SK-N-MC (cell line): ENCODE results near the gene PPP1CB.

Source experiments
- DNase-seq: peaks from one replicate; pipeline ENCODE4 v3.0.0-alpha.2; 2011; ENCODE audit warnings: low read depth, low spot score
- H3K27ac ChIP-seq: fragments of 200-600 bp; sonication (generic); 2 replicates; pipeline ENCODE4 v1.5.1; 2016; ENCODE audit warnings: mixed run types
- H3K36me3 ChIP-seq: fragments of 200-600 bp; sonication (generic); 2 replicates; pipeline ENCODE4 v1.6.1; 2017; ENCODE audit warnings: antibody characterized with exemption, low read length, mixed read lengths; ENCODE audit not compliant: insufficient read depth
- H3K4me3 ChIP-seq: fragments of 200-600 bp; sonication (generic); 2 replicates; pipeline ENCODE4 v1.5.1; 2016
- H3K9ac ChIP-seq: fragments of 200-600 bp; sonication (generic); 2 replicates; pipeline ENCODE4 v1.8.0; 2017; ENCODE audit warnings: mixed run types, mixed read lengths; ENCODE audit not compliant: insufficient read length
- H3K9me3 ChIP-seq: fragments of 200-600 bp; sonication (generic); 2 replicates; pipeline ENCODE4 v1.6.1; 2017; ENCODE audit warnings: low read depth, mild to moderate bottlenecking, antibody characterized with exemption, low read length, moderate library complexity, mixed read lengths
- EZH2 ChIP-seq: fragments of 200-600 bp; sonication (generic); IDR thresholded peaks from one replicate; pipeline ENCODE4 v1.6.1; 2017; ENCODE audit warnings: antibody characterized with exemption
- FOXP2 ChIP-seq: optimal IDR thresholded peaks from 2 replicates; pipeline ENCODE3; 2011; ENCODE audit warnings: mild to moderate bottlenecking, moderate library complexity; ENCODE audit not compliant: insufficient read depth; ENCODE audit errors: extremely low read length, control extremely low read depth
- POLR2AphosphoS5 ChIP-seq: IDR thresholded peaks from 2 replicates; pipeline ENCODE4 v1.6.1; 2012; ENCODE audit warnings: mild to moderate bottlenecking, low read depth, low read length, borderline replicate concordance

The PPP1CB gene

GRCh38 chr2:28750316-28751251, 1.0 kb upstream of the PPP1CB start:
- no peaks in the 10 kb centered on the region for H3K9me3 ChIP-seq
- TF ChIP-seq FOXP2 (no peak), EZH2 (no peak), POLR2AphosphoS5 (no peak; the same call in 1 of the 2 replicates)
- no peak for DNase-seq
- peak overlapping the region; percentile 87 for H3K27ac ChIP-seq
- H3K36me3 ChIP-seq: no peaks in the 10 kb centered on the region
- H3K4me3 ChIP-seq: peak overlapping the region; percentile 97
- peak overlapping the region; percentile 88 for H3K9ac ChIP-seq

GRCh38 chr2:28751956-28752630, 463 bp downstream of the PPP1CB start:
- TF ChIP-seq EZH2 (no peak), POLR2AphosphoS5 (no peak), FOXP2 (no peak)
- H3K36me3 ChIP-seq: no peaks in the 10 kb centered on the region
- no peak for DNase-seq
- H3K9me3 ChIP-seq: no peaks in the 10 kb centered on the region
- H3K4me3 ChIP-seq: peak overlapping the region; percentile 97
- H3K27ac ChIP-seq: peak overlapping the region; percentile 89
- H3K9ac ChIP-seq: peak overlapping the region; percentile 97

- Histone ChIP-seq H3K9me3 (no peaks in the 10 kb centered on the region), H3K27ac (peak overlapping the region; percentile 89), H3K36me3 (no peaks in the 10 kb centered on the region), H3K9ac (peak overlapping the region; percentile 97), H3K4me3 (peak overlapping the region; percentile 97)
- DNase-seq: no peak
- TF ChIP-seq FOXP2 (no peak), POLR2AphosphoS5 (no peak), EZH2 (no peak)
Observed at GRCh38 chr2:28752631-28753376, 1.2 kb downstream of the PPP1CB start.

GRCh38 chr2:28754321-28754720, 2.7 kb downstream of the PPP1CB start:
- Histone ChIP-seq H3K27ac (peak overlapping the region; percentile 52; the same call in 1 of the 2 replicates), H3K9ac (no peak overlapping the region), H3K36me3 (no peaks in the 10 kb centered on the region), H3K9me3 (no peaks in the 10 kb centered on the region), H3K4me3 (peak overlapping the region; percentile 39; the same call in 1 of the 2 replicates)
- TF ChIP-seq POLR2AphosphoS5 (no peak), FOXP2 (no peak), EZH2 (no peak)
- no peak for DNase-seq

- no peak for DNase-seq
- Histone ChIP-seq H3K27ac (peak overlapping the region; percentile 61), H3K9me3 (no peaks in the 10 kb centered on the region), H3K36me3 (peaks cover 6% of the 10 kb centered on the region), H3K4me3 (0 out of 2 replicates have a peak overlapping the region, but pooled peaks have one; percentile 10), H3K9ac (peak overlapping the region; percentile 54)
- TF ChIP-seq POLR2AphosphoS5 (no peak), EZH2 (no peak), FOXP2 (no peak)
Observed at GRCh38 chr2:28755421-28755820, 3.8 kb downstream of the PPP1CB start.

- 0 out of 2 replicates have a peak overlapping the region, but pooled peaks have one; percentile 32 for H3K27ac ChIP-seq
- no peak for TF ChIP-seq FOXP2
- TF ChIP-seq POLR2AphosphoS5: no peak
- no peak for TF ChIP-seq EZH2
- H3K9ac ChIP-seq: no peak overlapping the region
- no peak for DNase-seq
- H3K4me3 ChIP-seq: no peak overlapping the region
- H3K36me3 ChIP-seq: peaks cover 26% of the 10 kb centered on the region
- H3K9me3 ChIP-seq: no peaks in the 10 kb centered on the region
Observed at GRCh38 chr2:28758459-28758858, 6.8 kb downstream of the PPP1CB start.

- Histone ChIP-seq H3K36me3 (peaks cover 26% of the 10 kb centered on the region), H3K4me3 (no peak overlapping the region), H3K9me3 (no peaks in the 10 kb centered on the region), H3K27ac (no peak overlapping the region), H3K9ac (no peak overlapping the region)
- TF ChIP-seq POLR2AphosphoS5 (no peak), EZH2 (no peak), FOXP2 (no peak)
- DNase-seq: no peak
Observed at GRCh38 chr2:28761420-28761819, 9.8 kb downstream of the PPP1CB start.
